MCF 10A (cell line): ENCODE measurements around the gene DBX2. TPM values are rescaled to one million over a fixed set of nuclear protein-coding genes. Genes with fewer than 3 reads are reported as not detected.

Experiments used
- BruUV-seq: library from RNA; stranded (reverse); fragments of 400-500 nt; replicated peaks from 2 replicates; lab custom pipeline; 2021; lab: Mats Ljungman, UMichigan
- CTCF ChIA-PET: fragments of 300-600 bp; sonication (Branson Sonifier 250); formaldehyde crosslinking; extraction: SDS; loops from one replicate; lab custom pipeline; 2021; ENCODE audit warnings: antibody characterized with exemption, inconsistent platforms; lab: Yijun Ruan, JAX
- POLR2A ChIA-PET: fragments of 300-600, 350-650 bp; sonication (Branson Sonifier 250); formaldehyde crosslinking; extraction: SDS; loops from one replicate; lab custom pipeline; 2020; ENCODE audit warnings: antibody characterized with exemption, inconsistent platforms; lab: Yijun Ruan, JAX
- DNase-seq: peaks from one replicate; pipeline ENCODE4 v3.0.0-alpha.2; 2018; ENCODE audit not compliant: unreplicated experiment
- H3K27ac Mint-ChIP-seq: one replicate; pipeline ENCODE4 v1.8.0; 2022; ENCODE audit warnings: mild to moderate bottlenecking, low read depth, mixed read lengths; ENCODE audit not compliant: unreplicated experiment
- H3K27me3 Mint-ChIP-seq: one replicate; pipeline ENCODE4 v1.8.0; 2022; ENCODE audit warnings: mixed read lengths; ENCODE audit not compliant: insufficient read depth, unreplicated experiment
- H3K36me3 Mint-ChIP-seq: one replicate; pipeline ENCODE4 v1.8.0; 2022; ENCODE audit warnings: mild to moderate bottlenecking, moderate library complexity, mixed read lengths; ENCODE audit not compliant: insufficient read depth, unreplicated experiment
- H3K4me1 Mint-ChIP-seq: one replicate; pipeline ENCODE4 v1.8.0; 2022; ENCODE audit warnings: mixed read lengths; ENCODE audit not compliant: insufficient read depth, unreplicated experiment
- H3K4me3 Mint-ChIP-seq: one replicate; pipeline ENCODE4 v1.8.0; 2022; ENCODE audit warnings: mild to moderate bottlenecking, moderate library complexity, mixed read lengths; ENCODE audit not compliant: unreplicated experiment
- H3K9me3 Mint-ChIP-seq: one replicate; pipeline ENCODE4 v1.8.0; 2022; ENCODE audit warnings: mixed read lengths; ENCODE audit not compliant: unreplicated experiment
- CTCF ChIP-seq: fragments of 200-600 bp; IDR thresholded peaks from one replicate; pipeline ENCODE4 v1.8.0; 2022; ENCODE audit warnings: antibody characterized with exemption, mild to moderate bottlenecking; ENCODE audit not compliant: unreplicated experiment
- intact Hi-C: fragments of 100-400 bp; cut with micrococcal nuclease; formaldehyde crosslinking; loops from 2 replicates; pipeline ENCODE4 v1.14.1; 2022
- total RNA-seq: library from RNA; stranded (reverse); gene quantifications from 2 replicates; pipeline ENCODE4 v1.2.3, GENCODE V29; 2022

Gene DBX2
- total RNA-seq, 1 experiment from 2014 or later, result not detected

- H3K27me3 Mint-ChIP-seq, result peaks cover 80% of the 10 kb centered on the region
- POLR2A ChIA-PET, result interaction anchor here (0.6 kb wide), 1 partner anchor 27 kb away, joined by 6 read pairs; no protein-coding TSS in a partner anchor
- BruUV-seq, result no TSS peak
Observed at GRCh38 chr12:44972746-44973421, 78.0 kb downstream of the DBX2 start.

GRCh38 chr12:44968965-44969364, 81.9 kb downstream of the DBX2 start:
- BruUV-seq, result no TSS peak
- intact Hi-C loops, result no loop called here
- Mint-ChIP-seq H3K9me3 (no peaks in the 10 kb centered on the region), H3K36me3 (no peaks in the 10 kb centered on the region), H3K4me1 (no peaks in the 10 kb centered on the region), H3K4me3 (no peak overlapping the region), H3K27ac (no peak overlapping the region), H3K27me3 (peaks cover 75% of the 10 kb centered on the region)
- POLR2A ChIA-PET, result no interaction called here
- DNase-seq, result no peak
- CTCF ChIA-PET, result interaction anchor here (0.7 kb wide), 1 partner anchor 1009 kb away, joined by 3 read pairs; no protein-coding TSS in a partner anchor
- TF ChIP-seq CTCF, result no peak

More at GRCh38 chr12:44972746-44973421, 78.0 kb downstream of the DBX2 start:
- Mint-ChIP-seq H3K9me3 (no peaks in the 10 kb centered on the region), H3K36me3 (no peaks in the 10 kb centered on the region), H3K4me3 (no peak overlapping the region), H3K4me1 (no peaks in the 10 kb centered on the region), H3K27ac (no peak overlapping the region)
- peak; percentile 39 for DNase-seq
- CTCF ChIA-PET, result interaction anchor here (0.6 to 1.5 kb wide), 10 partner anchors 9 to 1566 kb away, joined by 3 to 14 read pairs (median 4); no protein-coding TSS in a partner anchor
- TF ChIP-seq CTCF, result peak; percentile 29
- intact Hi-C loops, result loop anchor here (1.0 kb wide), 1 partner anchor 149 kb away; no protein-coding TSS in a partner anchor

Other genes with a start within 250 kb of the DBX2 start
- not detected in 2 replicates for gene NELL2, start 174.8 kb downstream of the DBX2 start, total RNA-seq
- 25.4 and 31.8 TPM in 2 replicates for gene ANO6, start 165.0 kb upstream of the DBX2 start, total RNA-seq